H1 (cell line): Measurements from ENCODE around the gene WASHC3. TPM values are rescaled to one million over a fixed set of nuclear protein-coding genes. Genes with fewer than 3 reads are reported as not detected.

Experiments
- CTCF ChIA-PET: fragments of 300-600 bp; sonication (Branson Sonifier 250); formaldehyde crosslinking; loops from one replicate; lab custom pipeline; 2021; ENCODE audit not compliant: partially characterized antibody; lab: Charles Lee
- POLR2A ChIA-PET: fragments of 300-600 bp; sonication (Branson Sonifier 250); formaldehyde crosslinking; loops from one replicate; lab custom pipeline; 2021; ENCODE audit warnings: inconsistent platforms; ENCODE audit not compliant: partially characterized antibody; lab: Charles Lee
- DNase-seq, 2 experiments: peaks; one replicate each; pipeline versions ENCODE4 v3.0.0 to v3.0.0-alpha.2; 2010 to 2022; ENCODE audit warnings: low spot score in 2 of 2, low read depth in 1 of 2, mixed read lengths in 1 of 2
- FAIRE-seq: peaks from 2 replicates; lab custom pipeline; 2011; peaks lifted over from hg19 to GRCh38; lab: Jason Lieb, UNC
- H2AFZ ChIP-seq: 2 replicates; pipeline ENCODE4 v1.8.1; 2012; ENCODE audit warnings: low read length, inconsistent platforms
- H2AK5ac ChIP-seq: 2 replicates; pipeline ENCODE4 v1.6.1; 2013; ENCODE audit warnings: low read depth, low read length
- H2BK120ac ChIP-seq: replicated peaks from 2 replicates; pipeline ENCODE3; 2013; ENCODE audit warnings: low read depth, low read length, inconsistent platforms
- H2BK12ac ChIP-seq: 2 replicates; pipeline ENCODE4 v1.6.1; 2013; ENCODE audit warnings: low read depth, low read length
- H2BK15ac ChIP-seq: 2 replicates; pipeline ENCODE4 v1.6.1; 2013; ENCODE audit warnings: low read length
- H2BK20ac ChIP-seq: 2 replicates; pipeline ENCODE4 v1.6.1; 2013; ENCODE audit warnings: low read length
- H2BK5ac ChIP-seq: 2 replicates; pipeline ENCODE4 v1.6.1; 2013; ENCODE audit warnings: low read depth, low read length
- H3K14ac ChIP-seq: 2 replicates; pipeline ENCODE4 v1.6.1; 2013; ENCODE audit warnings: inconsistent platforms; ENCODE audit not compliant: insufficient read length
- H3K18ac ChIP-seq: 2 replicates; pipeline ENCODE4 v1.6.1; 2013; ENCODE audit warnings: low read length; ENCODE audit errors: extremely low read depth
- H3K23ac ChIP-seq: 2 replicates; pipeline ENCODE4 v1.6.1; 2013; ENCODE audit warnings: inconsistent platforms; ENCODE audit not compliant: insufficient read length
- H3K23me2 ChIP-seq: 2 replicates; pipeline ENCODE4 v1.6.1; 2013; ENCODE audit warnings: low read depth, low read length
- H3K27ac ChIP-seq: 2 replicates; pipeline ENCODE4 v1.6.1; 2011; ENCODE audit warnings: low read depth, low read length, inconsistent platforms
- H3K27me3 ChIP-seq, 4 experiments: replicated peaks in 1 of 4; 1 replicate in 1 of 4; 2 replicates in 3 of 4; pipeline versions ENCODE4 v1.6.1 to v1.8.1; 2011 to 2013; ENCODE audit warnings: low read length in 3 of 4, mild to moderate bottlenecking in 3 of 4, inconsistent platforms in 2 of 4, mixed read lengths in 2 of 4, moderate library complexity in 1 of 4; ENCODE audit not compliant: control insufficient read depth in 3 of 4, insufficient read depth in 3 of 4; ENCODE audit errors: extremely low read depth in 1 of 4
- H3K36me3 ChIP-seq, 4 experiments: 2 replicates each; pipeline versions ENCODE4 v1.6.1 to v1.8.1; 2011 to 2013; ENCODE audit warnings: mild to moderate bottlenecking in 4 of 4, low read length in 3 of 4, moderate library complexity in 2 of 4, control low read depth in 1 of 4, inconsistent platforms in 1 of 4; ENCODE audit not compliant: insufficient read depth in 4 of 4, control insufficient read depth in 2 of 4
- H3K4ac ChIP-seq: replicated peaks from 2 replicates; pipeline ENCODE3; 2013; ENCODE audit warnings: low read length, low read depth, mixed read lengths, inconsistent platforms; ENCODE audit not compliant: insufficient read length
- H3K4me1 ChIP-seq, 4 experiments: replicated peaks in 1 of 4; 1 replicate in 1 of 4; 2 replicates in 3 of 4; pipeline versions ENCODE4 v1.6.1 to v1.8.1; 2011 to 2013; ENCODE audit warnings: low read length in 3 of 4, inconsistent platforms in 2 of 4, mixed read lengths in 1 of 4; ENCODE audit not compliant: insufficient read depth in 4 of 4, control insufficient read depth in 3 of 4
- H3K4me2 ChIP-seq, 2 experiments: 2 replicates each; pipeline versions ENCODE4 v1.6.1 to v1.8.1; 2011 to 2013; ENCODE audit warnings: low read depth in 2 of 2, low read length in 2 of 2, control low read depth in 1 of 2, inconsistent platforms in 1 of 2, mild to moderate bottlenecking in 1 of 2; ENCODE audit not compliant: insufficient read depth in 1 of 2
- H3K4me3 ChIP-seq, 4 experiments: fragments of 200-600, 300-600 bp in 1 of 4; sonication (generic), shearing (Covaris generic), sonication (Bioruptor Twin) in 1 of 4; 2 replicates each; pipeline versions ENCODE4 v1.5.1 to v1.8.1; 2011 to 2016; ENCODE audit warnings: low read length in 4 of 4, low read depth in 3 of 4, control low read depth in 2 of 4, inconsistent platforms in 2 of 4, mild to moderate bottlenecking in 2 of 4, mixed read lengths in 1 of 4, moderate library complexity in 1 of 4; ENCODE audit not compliant: insufficient read depth in 2 of 4; ENCODE audit errors: extremely low read depth in 1 of 4
- H3K56ac ChIP-seq: replicated peaks from 2 replicates; pipeline ENCODE3; 2013; ENCODE audit warnings: low read depth, mild to moderate bottlenecking, mixed read lengths, low read length, inconsistent platforms; ENCODE audit not compliant: insufficient read length
- H3K79me1 ChIP-seq: 2 replicates; pipeline ENCODE4 v1.6.1; 2013; ENCODE audit warnings: low read depth, low read length, control low read depth
- H3K79me2 ChIP-seq, 2 experiments: 2 replicates each; pipeline versions ENCODE4 v1.6.1 to v1.8.1; 2012 to 2013; ENCODE audit warnings: low read length in 2 of 2, mild to moderate bottlenecking in 2 of 2, inconsistent platforms in 1 of 2; ENCODE audit not compliant: insufficient read depth in 2 of 2, control insufficient read depth in 1 of 2
- H3K9ac ChIP-seq, 4 experiments: replicated peaks in 1 of 4; 1 replicate in 1 of 4; 2 replicates in 3 of 4; pipeline versions ENCODE4 v1.6.1 to v1.8.1; 2011 to 2013; ENCODE audit warnings: low read depth in 3 of 4, low read length in 3 of 4, control low read depth in 2 of 4, mild to moderate bottlenecking in 2 of 4, moderate library complexity in 2 of 4, inconsistent platforms in 1 of 4; ENCODE audit errors: extremely low read depth in 1 of 4
- H3K9me3 ChIP-seq, 2 experiments: 2 replicates each; pipeline versions ENCODE4 v1.6.1 to v1.8.1; 2012 to 2013; ENCODE audit warnings: mild to moderate bottlenecking in 2 of 2, moderate library complexity in 2 of 2, control low read depth in 1 of 2, inconsistent platforms in 1 of 2, low read depth in 1 of 2, low read length in 1 of 2, mixed read lengths in 1 of 2; ENCODE audit not compliant: insufficient read depth in 2 of 2
- H4K20me1 ChIP-seq, 2 experiments: replicated peaks in 1 of 2; 2 replicates each; pipeline versions ENCODE3 to v1.8.1; 2011 to 2013; ENCODE audit warnings: inconsistent platforms in 2 of 2, low read length in 2 of 2, mild to moderate bottlenecking in 1 of 2; ENCODE audit not compliant: insufficient read depth in 2 of 2, control insufficient read depth in 1 of 2
- H4K5ac ChIP-seq: 2 replicates; pipeline ENCODE4 v1.6.1; 2013; ENCODE audit warnings: low read length, low read depth, mixed read lengths, inconsistent platforms; ENCODE audit not compliant: insufficient read length
- H4K8ac ChIP-seq: 2 replicates; pipeline ENCODE4 v1.8.0; 2013; ENCODE audit warnings: mild to moderate bottlenecking, moderate library complexity, low read length, inconsistent platforms; ENCODE audit not compliant: insufficient read depth; ENCODE audit errors: extremely low read depth
- H4K91ac ChIP-seq: replicated peaks from 2 replicates; pipeline ENCODE3; 2013; ENCODE audit warnings: low read length, mixed read lengths, inconsistent platforms; ENCODE audit not compliant: insufficient read length
- BCL11A ChIP-seq, 2 experiments: IDR thresholded peaks; one replicate each; pipeline ENCODE4 v1.6.1; 2011; ENCODE audit warnings: low read depth in 2 of 2, low read length in 2 of 2, mild to moderate bottlenecking in 2 of 2
- CBX5 ChIP-seq: fragments of 300-800, 300-1000 bp; sonication (generic); IDR thresholded peaks from 2 replicates; pipeline ENCODE4 v1.7.1; 2016; ENCODE audit warnings: antibody characterized with exemption, low read length, low read depth
- CBX8 ChIP-seq: fragments of 300-800, 300-1000 bp; sonication (generic); IDR thresholded peaks from 2 replicates; pipeline ENCODE4 v1.7.1; 2016; ENCODE audit warnings: low read depth, low read length, borderline replicate concordance
- CHD2 ChIP-seq: IDR thresholded peaks from 2 replicates; pipeline ENCODE4 v1.6.1; 2012; ENCODE audit warnings: low read length, improper control_type of control experiment
- HDAC2 ChIP-seq, 2 experiments: fragments of 300-600 bp in 1 of 2; sonication (generic) in 1 of 2; IDR thresholded peaks; 2 replicates each; pipeline ENCODE4 v1.6.1; 2011 to 2012; ENCODE audit warnings: low read depth in 2 of 2, low read length in 2 of 2, mild to moderate bottlenecking in 2 of 2, moderate library complexity in 2 of 2, borderline replicate concordance in 1 of 2, inconsistent platforms in 1 of 2
- HDAC6 ChIP-seq: IDR thresholded peaks from one replicate; pipeline ENCODE4 v1.7.1; 2012; ENCODE audit warnings: low read depth, mild to moderate bottlenecking, inconsistent platforms, low read length, moderate library complexity
- KDM4A ChIP-seq: IDR thresholded peaks from one replicate; pipeline ENCODE4 v1.7.1; 2012; ENCODE audit warnings: low read depth, mild to moderate bottlenecking, moderate library complexity, low read length, inconsistent platforms; ENCODE audit not compliant: severe bottlenecking
- RAD21 ChIP-seq, 2 experiments: IDR thresholded peaks in 1 of 2; conservative IDR thresholded peaks in 1 of 2; 2 replicates each; pipeline ENCODE4 v1.6.1; 2011; ENCODE audit warnings: low read depth in 2 of 2, low read length in 2 of 2, improper control_type of control experiment in 1 of 2, inconsistent platforms in 1 of 2, mild to moderate bottlenecking in 1 of 2, moderate library complexity in 1 of 2
- RNF2 ChIP-seq: fragments of 200-900, 300-1000 bp; sonication (generic); IDR thresholded peaks from 2 replicates; pipeline ENCODE4 v1.7.1; 2016; ENCODE audit warnings: borderline replicate concordance, low read depth, mild to moderate bottlenecking, antibody characterized with exemption, low read length; ENCODE audit not compliant: poor library complexity, severe bottlenecking; ENCODE audit errors: missing control alignments
- SP4 ChIP-seq: IDR thresholded peaks from 2 replicates; pipeline ENCODE4 v1.6.1; 2012; ENCODE audit warnings: low read length, inconsistent platforms
- SUZ12 ChIP-seq: fragments of 200-600 bp; sonication (generic); IDR thresholded peaks from 2 replicates; pipeline ENCODE4 v1.6.1; 2012; ENCODE audit warnings: mild to moderate bottlenecking, inconsistent platforms, low read length, moderate library complexity, mixed read lengths
- ZNF274 ChIP-seq: IDR thresholded peaks from 2 replicates; pipeline ENCODE4 v1.7.0; 2012; ENCODE audit warnings: low read length, borderline replicate concordance; ENCODE audit errors: extremely low read depth
- WGBS, 2 experiments: shearing (Covaris generic) in 1 of 2; methylation state at CpG; one replicate each; pipeline versions ENCODE4 v1.1.6 to v1.1.7; 2013 to 2015; ENCODE audit warnings: low lambda C conversion rate in 2 of 2, mixed read lengths in 2 of 2, inconsistent platforms in 1 of 2, low coverage in 1 of 2, missing lambda C conversion rate in 1 of 2; ENCODE audit not compliant: insufficient replicate concordance in 2 of 2, insufficient coverage in 1 of 2, insufficient read length in 1 of 2; ENCODE audit errors: extremely low coverage in 1 of 2, missing lambda C conversion rate in 1 of 2; 5-methylcytosine and 5-hydroxymethylcytosine counted together
- polyA plus RNA-seq, 7 experiments: library from polyadenylated mRNA; depleted of rRNA in 3 of 7; stranded (reverse) in 5 of 7; unstranded in 2 of 7; fragments of >200 nt in 5 of 7; fragments of 200-250 nt in 2 of 7; gene quantifications; 1 replicate in 5 of 7; 2 replicates in 1 of 7; 4 replicates in 1 of 7; pipeline versions ENCODE4 v1.2.1 to v1.2.3, GENCODE V29; 2011 to 2013; ENCODE audit warnings: missing spikeins in 2 of 7, mixed read lengths in 2 of 7
- total RNA-seq: library from RNA; stranded (reverse); fragmentation: NEBNext Ultra II Directional; extraction: Animal tissue kit (Norgen Biotek cat#: 25700); gene quantifications from 2 replicates; pipeline ENCODE4 v1.2.1, GENCODE V29; 2021
- TF ChIP-seq, protein P1 (sequence below): IDR thresholded peaks from 2 replicates; pipeline ENCODE4 v1.6.1; 2011; ENCODE audit warnings: low read depth, mild to moderate bottlenecking, low read length; ENCODE audit not compliant: insufficient read depth

WASHC3 gene
- total and polyA plus RNA-seq, 2 of the 8 experiments (the other 6 are each of a cell fraction or from before 2014, with no cell fraction given): 7.4 to 8.3 TPM

- WGBS, 2 experiments: 78% methylated on average over 2 of the region's 2 CpGs; no CpG with 5 or more reads in 1 of the 2 experiments
- no peak overlapping the region for H3K4me2 ChIP-seq
- TF ChIP-seq CBX8: no peak
- TF ChIP-seq KDM4A: no peak
- TF ChIP-seq HDAC2 (IDR thresholded peaks at IDR 0.05; ENCODE audit: borderline replicate concordance in 1 of 2, low read depth in 2 of 2, low read length in 2 of 2): no peak
- no peak for TF ChIP-seq CBX5
- no peak for TF ChIP-seq BCL11A (IDR thresholded peaks at IDR 0.05; ENCODE audit: low read depth in 2 of 2, low read length in 2 of 2)
- no peak for TF ChIP-seq SP4
- no peak for TF ChIP-seq HDAC6
- no peak for TF ChIP-seq RAD21 (IDR thresholded peaks at IDR 0.05 in 1 of 2, conservative IDR thresholded peaks at IDR 0.05 in 1 of 2; ENCODE audit: low read depth in 2 of 2, low read length in 2 of 2)
- TF ChIP-seq SUZ12: no peak
- no peak for TF ChIP-seq RNF2
- TF ChIP-seq CHD2: no peak
- TF ChIP-seq ZNF274: no peak
- TF ChIP-seq, protein P1, sequence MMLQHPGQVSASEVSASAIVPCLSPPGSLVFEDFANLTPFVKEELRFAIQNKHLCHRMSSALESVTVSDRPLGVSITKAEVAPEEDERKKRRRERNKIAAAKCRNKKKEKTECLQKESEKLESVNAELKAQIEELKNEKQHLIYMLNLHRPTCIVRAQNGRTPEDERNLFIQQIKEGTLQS: no peak
These were observed 69.7 kb downstream of the WASHC3 start for GRCh38 chr12:101992091-101992490.

More at GRCh38 chr12:101992091-101992490, 69.7 kb downstream of the WASHC3 start:
- no peak overlapping the region for H3K23ac ChIP-seq
- FAIRE-seq: no peak
- POLR2A ChIA-PET: no interaction called here
- no peak overlapping the region for H2BK15ac ChIP-seq
- no peaks in the 10 kb centered on the region for H3K27me3 ChIP-seq
- no peak overlapping the region for H2BK20ac ChIP-seq
- H3K36me3 ChIP-seq: no peaks in the 10 kb centered on the region
- CTCF ChIA-PET: no interaction called here
- H3K79me2 ChIP-seq: no peaks in the 10 kb centered on the region
- no peak overlapping the region for H3K4me3 ChIP-seq
- H4K8ac ChIP-seq: no peak overlapping the region
- no peak overlapping the region for H3K9ac ChIP-seq
- H2BK120ac ChIP-seq: no peak overlapping the region
- no peak overlapping the region for H3K14ac ChIP-seq
- no peak overlapping the region for H3K56ac ChIP-seq
- no peak overlapping the region for H4K5ac ChIP-seq
- no peak overlapping the region for H2AK5ac ChIP-seq
- H2BK12ac ChIP-seq: no peak overlapping the region
- H3K27ac ChIP-seq: no peak overlapping the region
- no peaks in the 10 kb centered on the region for H3K4me1 ChIP-seq
- H3K23me2 ChIP-seq: no peaks in the 10 kb centered on the region
- H3K4ac ChIP-seq: no peak overlapping the region
- DNase-seq: no peak
- H2BK5ac ChIP-seq: no peak overlapping the region
- no peak overlapping the region for H3K18ac ChIP-seq
- H2AFZ ChIP-seq: no peak overlapping the region
- H3K79me1 ChIP-seq: no peaks in the 10 kb centered on the region
- H4K20me1 ChIP-seq: no peaks in the 10 kb centered on the region
- H4K91ac ChIP-seq: no peak overlapping the region
- H3K9me3 ChIP-seq: no peaks in the 10 kb centered on the region
